ENCODE results near the gene CSPG5. TPM values are rescaled to one million over a fixed set of nuclear protein-coding genes. Genes with fewer than 3 reads are reported as not detected.

CSPG5 gene
- total and polyA plus RNA-seq, 2 donors (not counting 1 experiment from before 2014, with no cell fraction given) = 0.04 to 0.99 TPM

- intact Hi-C loops (cut with micrococcal nuclease) = loop anchor here (1.0 kb wide), 3 partner anchors 9 to 468 kb away; partner anchors contain the start of gene ELP6
- Histone ChIP-seq H2AFZ (ENCODE audit: insufficient read depth, low read depth, low read length, poor library complexity, severe bottlenecking) (peak overlapping the region; percentile 71), H3K79me2 (ENCODE audit: control insufficient read depth, insufficient read depth, low read length) (no peaks in the 10 kb centered on the region), H3K4me2 (replicated peaks; ENCODE audit: low read depth, low read length, poor library complexity, severe bottlenecking) (peak overlapping the region; percentile 51), H3K36me3 (replicated peaks in 1 of 2; ENCODE audit: control extremely low read depth in 1 of 2, control insufficient read depth in 1 of 2, extremely low read depth in 1 of 2, insufficient read depth in 2 of 2, low read length in 1 of 2) (no peaks in the 10 kb centered on the region), H3K4me1 (ENCODE audit: control insufficient read depth in 2 of 2, insufficient read depth in 2 of 2, low read length in 2 of 2) (peaks cover 3 to 4% of the 10 kb centered on the region in 2 donors), H3K4me3 (ENCODE audit: control extremely low read depth in 1 of 5, extremely low read depth in 1 of 5, insufficient read depth in 1 of 5, low read depth in 2 of 5, low read length in 4 of 5) (no peak overlapping the region), H3K27me3 (replicated peaks in 1 of 4; ENCODE audit: control extremely low read depth in 1 of 4, control insufficient read depth in 3 of 4, insufficient read depth in 4 of 4, low read length in 3 of 4) (no peaks in the 10 kb centered on the region), H3K9ac (ENCODE audit: low read length) (no peak overlapping the region), H3K27ac (ENCODE audit: low read length in 2 of 2) (no peak overlapping the region), H4K20me1 (ENCODE audit: control insufficient read depth, insufficient read depth, low read length, poor library complexity, severe bottlenecking) (no peaks in the 10 kb centered on the region), H3K9me3 (ENCODE audit: control extremely low read depth in 1 of 3, control insufficient read depth in 2 of 3, insufficient read depth in 1 of 3, low read length in 2 of 3) (peaks cover 0 to 2% (median 0%) of the 10 kb centered on the region in 3 donors)
- peaks cover 9% of the 10 kb centered on the region for H3K4me1 Mint-ChIP-seq
- no peak overlapping the region for H3K4me3 Mint-ChIP-seq
- ATAC-seq (ENCODE audit: low read depth) (peak; percentile 95), DNase-seq (peak; percentile 83)
- no peak overlapping the region for H3K27ac Mint-ChIP-seq
- POLR2A ChIA-PET = interaction anchor here (1.1 kb wide), 1 partner anchor 267 kb away, joined by 11 read pairs; no protein-coding TSS in a partner anchor
- H3K27me3 Mint-ChIP-seq = no peaks in the 10 kb centered on the region
- TF ChIP-seq EZH2 (IDR thresholded peaks at IDR 0.05; ENCODE audit: borderline replicate concordance, insufficient read depth, low read depth, low read length, poor library complexity, severe bottlenecking) (no peak), CTCF (IDR thresholded peaks at IDR 0.05) (peak; percentile 92)
- CTCF ChIA-PET = interaction anchor here (0.7 to 3.9 kb wide), 30 partner anchors 9 to 635 kb away, joined by 3 to 93 read pairs (median 4); partner anchors contain the start of genes DHX30 and ELP6
- WGBS (ENCODE audit: insufficient coverage) = 47% methylated on average over 15 of the region's 15 CpGs
- no peaks in the 10 kb centered on the region for H3K9me3 Mint-ChIP-seq (ENCODE audit: insufficient read depth)
These were observed 56.3 kb downstream of the CSPG5 start for GRCh38 chr3:47522082-47522987.

GRCh38 chr3:47520756-47521155, 57.9 kb downstream of the CSPG5 start:
- ChIA-PET POLR2A (interaction anchor here (0.6 kb wide), 1 partner anchor 1034 kb away, joined by 5 read pairs; no protein-coding TSS in a partner anchor), CTCF (interaction anchor here (0.6 to 3.9 kb wide), 12 partner anchors 79 to 630 kb away, joined by 3 to 93 read pairs (median 8); partner anchors contain the start of gene DHX30)
- no peak overlapping the region for H3K4me2 ChIP-seq (replicated peaks; ENCODE audit: low read depth, low read length, poor library complexity, severe bottlenecking)

More at GRCh38 chr3:47520756-47521155, 57.9 kb downstream of the CSPG5 start:
- H3K79me2 ChIP-seq (ENCODE audit: control insufficient read depth, insufficient read depth, low read length) = no peaks in the 10 kb centered on the region
- H3K27ac ChIP-seq (ENCODE audit: low read length in 2 of 2) = no peak overlapping the region
- Mint-ChIP-seq H3K27ac (no peak overlapping the region), H3K4me1 (peaks cover 7% of the 10 kb centered on the region), H3K9me3 (ENCODE audit: insufficient read depth) (no peaks in the 10 kb centered on the region), H3K4me3 (no peak overlapping the region), H3K27me3 (no peaks in the 10 kb centered on the region)
- TF ChIP-seq EZH2 (IDR thresholded peaks at IDR 0.05; ENCODE audit: borderline replicate concordance, insufficient read depth, low read depth, low read length, poor library complexity, severe bottlenecking) (no peak), CTCF (IDR thresholded peaks at IDR 0.05) (no peak)
- H4K20me1 ChIP-seq (ENCODE audit: control insufficient read depth, insufficient read depth, low read length, poor library complexity, severe bottlenecking) = no peaks in the 10 kb centered on the region
- no peak overlapping the region for H3K4me3 ChIP-seq (ENCODE audit: control extremely low read depth in 1 of 5, extremely low read depth in 1 of 5, insufficient read depth in 1 of 5, low read depth in 2 of 5, low read length in 4 of 5)
- no peaks in the 10 kb centered on the region for H3K27me3 ChIP-seq (replicated peaks in 1 of 4; ENCODE audit: control extremely low read depth in 1 of 4, control insufficient read depth in 3 of 4, insufficient read depth in 4 of 4, low read length in 3 of 4)
- H2AFZ ChIP-seq (ENCODE audit: insufficient read depth, low read depth, low read length, poor library complexity, severe bottlenecking) = no peak overlapping the region
- H3K9ac ChIP-seq (ENCODE audit: low read length) = no peak overlapping the region
- H3K9me3 ChIP-seq (ENCODE audit: control extremely low read depth in 1 of 3, control insufficient read depth in 2 of 3, insufficient read depth in 1 of 3, low read length in 2 of 3) = no peaks in the 10 kb centered on the region
- no peaks in the 10 kb centered on the region for H3K36me3 ChIP-seq (replicated peaks in 1 of 2; ENCODE audit: control extremely low read depth in 1 of 2, control insufficient read depth in 1 of 2, extremely low read depth in 1 of 2, insufficient read depth in 2 of 2, low read length in 1 of 2)
- intact Hi-C loops (cut with micrococcal nuclease) = no loop called here
- H3K4me1 ChIP-seq (ENCODE audit: control insufficient read depth in 2 of 2, insufficient read depth in 2 of 2, low read length in 2 of 2) = peaks cover 3 to 4% of the 10 kb centered on the region in 2 donors
- ATAC-seq (ENCODE audit: low read depth) (no peak), DNase-seq (no peak)
